Measurements from ENCODE around the gene PAFAH1B1.

PAFAH1B1 gene

GRCh38 chr17:2718150-2718938 lies 124.9 kb downstream of the PAFAH1B1 start (continued):
- TF ChIP-seq, protein P1, sequence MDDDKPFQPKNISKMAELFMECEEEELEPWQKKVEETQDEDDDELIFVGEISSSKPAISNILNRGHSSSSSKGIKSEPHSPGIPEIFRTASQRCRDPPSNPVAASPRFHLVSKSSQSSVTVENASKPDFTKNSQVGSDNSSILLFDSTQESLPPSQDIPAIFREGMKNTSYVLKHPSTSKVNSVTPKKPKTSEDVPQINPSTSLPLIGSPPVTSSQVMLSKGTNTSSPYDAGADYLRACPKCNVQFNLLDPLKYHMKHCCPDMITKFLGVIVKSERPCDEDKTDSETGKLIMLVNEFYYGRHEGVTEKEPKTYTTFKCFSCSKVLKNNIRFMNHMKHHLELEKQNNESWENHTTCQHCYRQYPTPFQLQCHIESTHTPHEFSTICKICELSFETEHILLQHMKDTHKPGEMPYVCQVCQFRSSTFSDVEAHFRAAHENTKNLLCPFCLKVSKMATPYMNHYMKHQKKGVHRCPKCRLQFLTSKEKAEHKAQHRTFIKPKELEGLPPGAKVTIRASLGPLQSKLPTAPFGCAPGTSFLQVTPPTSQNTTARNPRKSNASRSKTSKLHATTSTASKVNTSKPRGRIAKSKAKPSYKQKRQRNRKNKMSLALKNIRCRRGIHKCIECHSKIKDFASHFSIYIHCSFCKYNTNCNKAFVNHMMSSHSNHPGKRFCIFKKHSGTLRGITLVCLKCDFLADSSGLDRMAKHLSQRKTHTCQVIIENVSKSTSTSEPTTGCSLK (tag by site-specific recombination; IDR thresholded peaks at IDR 0.05): no peak
- no peak for TF ChIP-seq ZNF157 (tag by site-specific recombination; IDR thresholded peaks at IDR 0.05)
- TF ChIP-seq MYNN (tag by site-specific recombination; IDR thresholded peaks at IDR 0.05; ENCODE audit: borderline replicate concordance): no peak
- TF ChIP-seq ZNF600 (tag by site-specific recombination; IDR thresholded peaks at IDR 0.05): no peak
- no peak for TF ChIP-seq TRIM28 (IDR thresholded peaks at IDR 0.05; ENCODE audit: borderline replicate concordance, low read length)
- TF ChIP-seq KLF7 (tag by site-specific recombination; IDR thresholded peaks at IDR 0.05; ENCODE audit: borderline replicate concordance): peak; percentile 43; the same call in 1 of the 2 replicates
- TF ChIP-seq ZBTB20 (tag by site-specific recombination; IDR thresholded peaks at IDR 0.05): no peak
- no peak for TF ChIP-seq HOXD13 (CRISPR knock-in tag; IDR thresholded peaks at IDR 0.05; ENCODE audit: borderline replicate concordance)
- no peak for TF ChIP-seq ZNF701 (tag by site-specific recombination; IDR thresholded peaks at IDR 0.05)
- TF ChIP-seq, protein P2, sequence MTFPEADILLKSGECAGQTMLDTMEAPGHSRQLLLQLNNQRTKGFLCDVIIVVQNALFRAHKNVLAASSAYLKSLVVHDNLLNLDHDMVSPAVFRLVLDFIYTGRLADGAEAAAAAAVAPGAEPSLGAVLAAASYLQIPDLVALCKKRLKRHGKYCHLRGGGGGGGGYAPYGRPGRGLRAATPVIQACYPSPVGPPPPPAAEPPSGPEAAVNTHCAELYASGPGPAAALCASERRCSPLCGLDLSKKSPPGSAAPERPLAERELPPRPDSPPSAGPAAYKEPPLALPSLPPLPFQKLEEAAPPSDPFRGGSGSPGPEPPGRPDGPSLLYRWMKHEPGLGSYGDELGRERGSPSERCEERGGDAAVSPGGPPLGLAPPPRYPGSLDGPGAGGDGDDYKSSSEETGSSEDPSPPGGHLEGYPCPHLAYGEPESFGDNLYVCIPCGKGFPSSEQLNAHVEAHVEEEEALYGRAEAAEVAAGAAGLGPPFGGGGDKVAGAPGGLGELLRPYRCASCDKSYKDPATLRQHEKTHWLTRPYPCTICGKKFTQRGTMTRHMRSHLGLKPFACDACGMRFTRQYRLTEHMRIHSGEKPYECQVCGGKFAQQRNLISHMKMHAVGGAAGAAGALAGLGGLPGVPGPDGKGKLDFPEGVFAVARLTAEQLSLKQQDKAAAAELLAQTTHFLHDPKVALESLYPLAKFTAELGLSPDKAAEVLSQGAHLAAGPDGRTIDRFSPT (tag by site-specific recombination; IDR thresholded peaks at IDR 0.05): no peak
- TF ChIP-seq, protein P3, sequence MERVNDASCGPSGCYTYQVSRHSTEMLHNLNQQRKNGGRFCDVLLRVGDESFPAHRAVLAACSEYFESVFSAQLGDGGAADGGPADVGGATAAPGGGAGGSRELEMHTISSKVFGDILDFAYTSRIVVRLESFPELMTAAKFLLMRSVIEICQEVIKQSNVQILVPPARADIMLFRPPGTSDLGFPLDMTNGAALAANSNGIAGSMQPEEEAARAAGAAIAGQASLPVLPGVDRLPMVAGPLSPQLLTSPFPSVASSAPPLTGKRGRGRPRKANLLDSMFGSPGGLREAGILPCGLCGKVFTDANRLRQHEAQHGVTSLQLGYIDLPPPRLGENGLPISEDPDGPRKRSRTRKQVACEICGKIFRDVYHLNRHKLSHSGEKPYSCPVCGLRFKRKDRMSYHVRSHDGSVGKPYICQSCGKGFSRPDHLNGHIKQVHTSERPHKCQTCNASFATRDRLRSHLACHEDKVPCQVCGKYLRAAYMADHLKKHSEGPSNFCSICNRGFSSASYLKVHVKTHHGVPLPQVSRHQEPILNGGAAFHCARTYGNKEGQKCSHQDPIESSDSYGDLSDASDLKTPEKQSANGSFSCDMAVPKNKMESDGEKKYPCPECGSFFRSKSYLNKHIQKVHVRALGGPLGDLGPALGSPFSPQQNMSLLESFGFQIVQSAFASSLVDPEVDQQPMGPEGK (tag by site-specific recombination; IDR thresholded peaks at IDR 0.05): 0 out of 2 replicates have a peak, but pooled peaks have one; percentile 16
- peak; percentile 61 for TF ChIP-seq KLF10 (tag by site-specific recombination; IDR thresholded peaks at IDR 0.05)
- no peak for TF ChIP-seq ZNF561 (tag by site-specific recombination; IDR thresholded peaks at IDR 0.05; ENCODE audit: borderline replicate concordance)
- no peak for TF ChIP-seq ZNF654 (tag by site-specific recombination; IDR thresholded peaks at IDR 0.05; ENCODE audit: low read depth)
- TF ChIP-seq ZSCAN18 (tag by site-specific recombination; IDR thresholded peaks at IDR 0.05): no peak
- no peak for TF ChIP-seq OVOL3 (tag by site-specific recombination; IDR thresholded peaks at IDR 0.05)
- no peak for TF ChIP-seq YY1 (tag by site-specific recombination; IDR thresholded peaks at IDR 0.05)
- TF ChIP-seq ZSCAN30 (tag by site-specific recombination; IDR thresholded peaks at IDR 0.05): no peak
- no peak for TF ChIP-seq ZXDB (tag by site-specific recombination; IDR thresholded peaks at IDR 0.05)
- TF ChIP-seq ZNF211 (tag by site-specific recombination; IDR thresholded peaks at IDR 0.05; ENCODE audit: low read depth): no peak
- TF ChIP-seq, protein P4, sequence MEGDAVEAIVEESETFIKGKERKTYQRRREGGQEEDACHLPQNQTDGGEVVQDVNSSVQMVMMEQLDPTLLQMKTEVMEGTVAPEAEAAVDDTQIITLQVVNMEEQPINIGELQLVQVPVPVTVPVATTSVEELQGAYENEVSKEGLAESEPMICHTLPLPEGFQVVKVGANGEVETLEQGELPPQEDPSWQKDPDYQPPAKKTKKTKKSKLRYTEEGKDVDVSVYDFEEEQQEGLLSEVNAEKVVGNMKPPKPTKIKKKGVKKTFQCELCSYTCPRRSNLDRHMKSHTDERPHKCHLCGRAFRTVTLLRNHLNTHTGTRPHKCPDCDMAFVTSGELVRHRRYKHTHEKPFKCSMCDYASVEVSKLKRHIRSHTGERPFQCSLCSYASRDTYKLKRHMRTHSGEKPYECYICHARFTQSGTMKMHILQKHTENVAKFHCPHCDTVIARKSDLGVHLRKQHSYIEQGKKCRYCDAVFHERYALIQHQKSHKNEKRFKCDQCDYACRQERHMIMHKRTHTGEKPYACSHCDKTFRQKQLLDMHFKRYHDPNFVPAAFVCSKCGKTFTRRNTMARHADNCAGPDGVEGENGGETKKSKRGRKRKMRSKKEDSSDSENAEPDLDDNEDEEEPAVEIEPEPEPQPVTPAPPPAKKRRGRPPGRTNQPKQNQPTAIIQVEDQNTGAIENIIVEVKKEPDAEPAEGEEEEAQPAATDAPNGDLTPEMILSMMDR (tag by site-specific recombination; IDR thresholded peaks at IDR 0.05): no peak
- no peak; the same call in 1 of the 2 replicates for TF ChIP-seq GLIS1 (tag by site-specific recombination; IDR thresholded peaks at IDR 0.05)
- 0 out of 2 replicates have a peak, but pooled peaks have one; percentile 36 for TF ChIP-seq KLF8 (tag by site-specific recombination; IDR thresholded peaks at IDR 0.05)
- no peak for TF ChIP-seq GLIS2 (tag by site-specific recombination; IDR thresholded peaks at IDR 0.05)
- no peak for TF ChIP-seq ZNF585B (tag by site-specific recombination; IDR thresholded peaks at IDR 0.05)
- no peak for TF ChIP-seq ZNF48 (tag by site-specific recombination; IDR thresholded peaks at IDR 0.05)
- TF ChIP-seq RBAK (tag by site-specific recombination; IDR thresholded peaks at IDR 0.05): no peak
- peak; percentile 69; the same call in 1 of the 2 replicates for TF ChIP-seq KLF1 (tag by site-specific recombination; IDR thresholded peaks at IDR 0.05)
- no peak for TF ChIP-seq ELK4 (IDR thresholded peaks at IDR 0.05; ENCODE audit: borderline replicate concordance, low read depth, low read length)

Measured in HEK293 (cell line).